Tibial artery (tissue), 4 donors: ENCODE data around the gene TMEM185A.

ENCODE experiments used
- DNase-seq, 2 donors: peaks; one replicate each; pipeline ENCODE4 v3.0.0-alpha.2; 2019
- H3K27ac ChIP-seq, 2 donors: fragments of 200-600 bp; sonication (generic) in 1 of 2; 1 replicate in 1 of 2; 2 replicates in 1 of 2; pipeline ENCODE4 v1.5.1; 2018 to 2019; ENCODE audit warnings: mild to moderate bottlenecking in 1 of 2
- H3K27me3 ChIP-seq, 2 donors: fragments of 200-600 bp; sonication (generic) in 1 of 2; one replicate each; pipeline versions ENCODE4 v1.5.1 to v1.6.0; 2016 to 2019
- H3K36me3 ChIP-seq, 3 donors: fragments of 200-600 bp; sonication (generic) in 2 of 3; one replicate each; pipeline ENCODE4 v1.5.1; 2016 to 2019; ENCODE audit warnings: mild to moderate bottlenecking in 2 of 3
- H3K4me1 ChIP-seq, 4 donors: fragments of 200-600 bp; sonication (generic) in 2 of 4; 1 replicate in 3 of 4; 2 replicates in 1 of 4; pipeline ENCODE4 v1.5.1; 2016 to 2019
- H3K4me3 ChIP-seq, 2 donors: fragments of 200-600 bp; sonication (generic) in 1 of 2; 1 replicate in 1 of 2; 2 replicates in 1 of 2; pipeline ENCODE4 v1.5.1; 2018 to 2019; ENCODE audit warnings: mild to moderate bottlenecking in 2 of 2
- H3K9me3 ChIP-seq, 3 donors: fragments of 200-600 bp; sonication (generic) in 1 of 3; one replicate each; pipeline ENCODE4 v1.5.1; 2016 to 2019
- intact Hi-C: fragments of 100-400 bp; cut with DNase I; formaldehyde crosslinking; loops from one replicate; pipeline ENCODE4 v1.15.0; 2023; ENCODE audit warnings: low total_unique reads
- TF ChIP-seq, protein P1 (sequence below), 2 experiments: fragments of 200-600 bp in 1 of 2; fragments of 450-650 bp in 1 of 2; IDR thresholded peaks; one replicate each; pipeline ENCODE4 v1.5.1; 2017 to 2019; ENCODE audit warnings: antibody characterized with exemption in 2 of 2, mild to moderate bottlenecking in 1 of 2, moderate library complexity in 1 of 2

TMEM185A gene

GRCh38 chrX:149652232-149652981 lies 20.8 kb upstream of the TMEM185A start:
- no peak for DNase-seq
- H3K27ac ChIP-seq = no peak overlapping the region
- no peaks in the 10 kb centered on the region for H3K4me1 ChIP-seq
- no peaks in the 10 kb centered on the region for H3K36me3 ChIP-seq
- intact Hi-C loops = no loop called here
- no peaks in the 10 kb centered on the region for H3K27me3 ChIP-seq
- TF ChIP-seq, protein P1, sequence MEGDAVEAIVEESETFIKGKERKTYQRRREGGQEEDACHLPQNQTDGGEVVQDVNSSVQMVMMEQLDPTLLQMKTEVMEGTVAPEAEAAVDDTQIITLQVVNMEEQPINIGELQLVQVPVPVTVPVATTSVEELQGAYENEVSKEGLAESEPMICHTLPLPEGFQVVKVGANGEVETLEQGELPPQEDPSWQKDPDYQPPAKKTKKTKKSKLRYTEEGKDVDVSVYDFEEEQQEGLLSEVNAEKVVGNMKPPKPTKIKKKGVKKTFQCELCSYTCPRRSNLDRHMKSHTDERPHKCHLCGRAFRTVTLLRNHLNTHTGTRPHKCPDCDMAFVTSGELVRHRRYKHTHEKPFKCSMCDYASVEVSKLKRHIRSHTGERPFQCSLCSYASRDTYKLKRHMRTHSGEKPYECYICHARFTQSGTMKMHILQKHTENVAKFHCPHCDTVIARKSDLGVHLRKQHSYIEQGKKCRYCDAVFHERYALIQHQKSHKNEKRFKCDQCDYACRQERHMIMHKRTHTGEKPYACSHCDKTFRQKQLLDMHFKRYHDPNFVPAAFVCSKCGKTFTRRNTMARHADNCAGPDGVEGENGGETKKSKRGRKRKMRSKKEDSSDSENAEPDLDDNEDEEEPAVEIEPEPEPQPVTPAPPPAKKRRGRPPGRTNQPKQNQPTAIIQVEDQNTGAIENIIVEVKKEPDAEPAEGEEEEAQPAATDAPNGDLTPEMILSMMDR (IDR thresholded peaks at IDR 0.05) = no peak
- no peak overlapping the region for H3K4me3 ChIP-seq
- no peaks in the 10 kb centered on the region for H3K9me3 ChIP-seq

DNA sequence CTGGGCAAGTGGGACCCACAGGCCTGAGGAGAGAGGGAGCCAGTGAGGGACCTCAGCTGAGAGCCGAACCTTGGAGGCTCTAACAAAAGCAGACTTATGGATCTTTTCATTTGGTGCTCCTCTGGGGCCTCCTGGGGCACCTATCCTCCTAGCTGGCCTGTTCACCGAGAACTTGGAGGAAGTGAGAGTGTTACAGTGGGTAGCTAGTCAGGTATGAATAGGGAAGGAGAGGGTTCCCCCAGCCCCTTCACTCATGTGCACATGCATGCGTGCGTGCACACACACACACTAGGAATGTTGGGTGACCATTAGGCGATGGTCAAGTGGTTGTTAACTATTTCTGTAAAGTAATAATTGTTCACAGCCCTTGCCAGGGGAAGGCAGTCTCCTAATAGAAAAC lies 18.6 kb upstream of the TMEM185A start:
- Histone ChIP-seq H3K27me3 (no peaks in the 10 kb centered on the region), H3K27ac (no peak overlapping the region), H3K4me1 (no peaks in the 10 kb centered on the region), H3K4me3 (no peak overlapping the region), H3K36me3 (no peaks in the 10 kb centered on the region), H3K9me3 (no peaks in the 10 kb centered on the region)
- intact Hi-C loops = no loop called here
- DNase-seq = no peak
- TF ChIP-seq, protein P1 (IDR thresholded peaks at IDR 0.05) = no peak

DNA sequence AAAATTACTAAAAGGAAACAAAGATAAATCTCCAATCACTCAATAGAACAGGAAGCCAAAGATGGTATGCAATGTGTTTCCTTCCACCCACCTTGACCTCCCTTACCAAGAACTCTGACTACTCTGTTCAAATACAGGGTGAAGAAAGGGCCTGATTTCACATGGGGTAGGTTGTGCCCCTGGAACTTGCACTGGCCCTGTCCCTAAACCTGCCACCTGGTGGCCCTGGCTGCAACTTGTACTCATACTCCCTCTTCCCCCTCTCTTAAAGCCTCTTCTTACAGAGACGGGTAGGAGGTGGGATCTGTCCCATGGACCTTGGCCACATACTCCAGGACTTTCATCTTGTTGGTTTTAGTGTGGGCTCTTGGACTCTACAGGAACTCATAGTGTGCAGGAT lies 17.3 kb upstream of the TMEM185A start:
- intact Hi-C loops = no loop called here
- Histone ChIP-seq H3K9me3 (no peaks in the 10 kb centered on the region), H3K36me3 (no peaks in the 10 kb centered on the region), H3K27ac (no peak overlapping the region), H3K4me3 (no peak overlapping the region), H3K27me3 (no peaks in the 10 kb centered on the region), H3K4me1 (no peaks in the 10 kb centered on the region)
- no peak for DNase-seq
- TF ChIP-seq, protein P1 (IDR thresholded peaks at IDR 0.05) = no peak

GRCh38 chrX:149647505-149647904 lies 15.9 kb upstream of the TMEM185A start:
- Histone ChIP-seq H3K36me3 (no peaks in the 10 kb centered on the region), H3K4me3 (no peak overlapping the region)
- no peak for DNase-seq

GRCh38 chrX:149643496-149643895 lies 11.9 kb upstream of the TMEM185A start:
- Histone ChIP-seq H3K4me3 (no peak overlapping the region), H3K36me3 (no peaks in the 10 kb centered on the region), H3K9me3 (peaks cover 0 to 4% (median 0%) of the 10 kb centered on the region in 3 donors), H3K27ac (no peak overlapping the region), H3K27me3 (no peaks in the 10 kb centered on the region), H3K4me1 (no peaks in the 10 kb centered on the region)
- intact Hi-C loops = no loop called here
- no peak for DNase-seq
- TF ChIP-seq, protein P1 (IDR thresholded peaks at IDR 0.05) = no peak

More at GRCh38 chrX:149647505-149647904, 15.9 kb upstream of the TMEM185A start:
- intact Hi-C loops = no loop called here
- Histone ChIP-seq H3K27ac (no peak overlapping the region), H3K9me3 (peaks cover 0 to 4% (median 0%) of the 10 kb centered on the region in 3 donors), H3K27me3 (no peaks in the 10 kb centered on the region), H3K4me1 (no peaks in the 10 kb centered on the region)
- TF ChIP-seq, protein P1 (IDR thresholded peaks at IDR 0.05) = no peak
